Measurements from ENCODE around the gene IRX6. TPM values are rescaled to one million over a fixed set of nuclear protein-coding genes. Genes with fewer than 3 reads are reported as not detected.

IRX6 gene
- total and polyA plus RNA-seq, 2 experiments from 2014 or later: 0.10 TPM; not detected in 1

DNA sequence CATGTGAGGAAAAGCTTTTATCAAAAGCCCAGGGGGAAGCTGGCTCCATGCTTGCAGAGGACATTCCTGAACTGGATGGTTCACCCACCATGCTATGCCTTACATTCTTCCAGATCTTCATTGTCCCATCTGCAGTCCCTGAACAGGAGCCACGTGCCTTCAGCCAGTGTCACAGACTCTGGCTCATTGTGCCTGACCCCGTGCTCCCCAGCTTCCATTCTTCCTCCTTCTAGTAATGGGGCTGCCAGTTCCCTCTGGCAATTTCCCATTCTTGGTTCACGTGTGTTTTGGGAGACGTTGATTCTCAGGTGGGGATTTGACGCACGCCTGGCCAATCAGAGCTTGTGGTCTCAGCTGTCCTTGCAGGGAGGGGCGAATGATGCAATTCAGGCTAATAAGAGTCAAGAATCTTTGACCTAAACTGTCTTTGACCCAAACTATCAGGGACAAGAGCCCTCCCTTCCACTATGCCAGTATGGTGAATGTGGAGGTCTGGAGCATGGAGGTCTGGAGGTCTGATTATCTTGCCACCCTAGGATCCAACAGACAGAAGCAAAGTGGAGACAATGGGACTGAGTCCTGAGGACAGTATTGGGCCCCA, 52.7 kb downstream of the IRX6 start (continued):
- TF ChIP-seq, protein P1, sequence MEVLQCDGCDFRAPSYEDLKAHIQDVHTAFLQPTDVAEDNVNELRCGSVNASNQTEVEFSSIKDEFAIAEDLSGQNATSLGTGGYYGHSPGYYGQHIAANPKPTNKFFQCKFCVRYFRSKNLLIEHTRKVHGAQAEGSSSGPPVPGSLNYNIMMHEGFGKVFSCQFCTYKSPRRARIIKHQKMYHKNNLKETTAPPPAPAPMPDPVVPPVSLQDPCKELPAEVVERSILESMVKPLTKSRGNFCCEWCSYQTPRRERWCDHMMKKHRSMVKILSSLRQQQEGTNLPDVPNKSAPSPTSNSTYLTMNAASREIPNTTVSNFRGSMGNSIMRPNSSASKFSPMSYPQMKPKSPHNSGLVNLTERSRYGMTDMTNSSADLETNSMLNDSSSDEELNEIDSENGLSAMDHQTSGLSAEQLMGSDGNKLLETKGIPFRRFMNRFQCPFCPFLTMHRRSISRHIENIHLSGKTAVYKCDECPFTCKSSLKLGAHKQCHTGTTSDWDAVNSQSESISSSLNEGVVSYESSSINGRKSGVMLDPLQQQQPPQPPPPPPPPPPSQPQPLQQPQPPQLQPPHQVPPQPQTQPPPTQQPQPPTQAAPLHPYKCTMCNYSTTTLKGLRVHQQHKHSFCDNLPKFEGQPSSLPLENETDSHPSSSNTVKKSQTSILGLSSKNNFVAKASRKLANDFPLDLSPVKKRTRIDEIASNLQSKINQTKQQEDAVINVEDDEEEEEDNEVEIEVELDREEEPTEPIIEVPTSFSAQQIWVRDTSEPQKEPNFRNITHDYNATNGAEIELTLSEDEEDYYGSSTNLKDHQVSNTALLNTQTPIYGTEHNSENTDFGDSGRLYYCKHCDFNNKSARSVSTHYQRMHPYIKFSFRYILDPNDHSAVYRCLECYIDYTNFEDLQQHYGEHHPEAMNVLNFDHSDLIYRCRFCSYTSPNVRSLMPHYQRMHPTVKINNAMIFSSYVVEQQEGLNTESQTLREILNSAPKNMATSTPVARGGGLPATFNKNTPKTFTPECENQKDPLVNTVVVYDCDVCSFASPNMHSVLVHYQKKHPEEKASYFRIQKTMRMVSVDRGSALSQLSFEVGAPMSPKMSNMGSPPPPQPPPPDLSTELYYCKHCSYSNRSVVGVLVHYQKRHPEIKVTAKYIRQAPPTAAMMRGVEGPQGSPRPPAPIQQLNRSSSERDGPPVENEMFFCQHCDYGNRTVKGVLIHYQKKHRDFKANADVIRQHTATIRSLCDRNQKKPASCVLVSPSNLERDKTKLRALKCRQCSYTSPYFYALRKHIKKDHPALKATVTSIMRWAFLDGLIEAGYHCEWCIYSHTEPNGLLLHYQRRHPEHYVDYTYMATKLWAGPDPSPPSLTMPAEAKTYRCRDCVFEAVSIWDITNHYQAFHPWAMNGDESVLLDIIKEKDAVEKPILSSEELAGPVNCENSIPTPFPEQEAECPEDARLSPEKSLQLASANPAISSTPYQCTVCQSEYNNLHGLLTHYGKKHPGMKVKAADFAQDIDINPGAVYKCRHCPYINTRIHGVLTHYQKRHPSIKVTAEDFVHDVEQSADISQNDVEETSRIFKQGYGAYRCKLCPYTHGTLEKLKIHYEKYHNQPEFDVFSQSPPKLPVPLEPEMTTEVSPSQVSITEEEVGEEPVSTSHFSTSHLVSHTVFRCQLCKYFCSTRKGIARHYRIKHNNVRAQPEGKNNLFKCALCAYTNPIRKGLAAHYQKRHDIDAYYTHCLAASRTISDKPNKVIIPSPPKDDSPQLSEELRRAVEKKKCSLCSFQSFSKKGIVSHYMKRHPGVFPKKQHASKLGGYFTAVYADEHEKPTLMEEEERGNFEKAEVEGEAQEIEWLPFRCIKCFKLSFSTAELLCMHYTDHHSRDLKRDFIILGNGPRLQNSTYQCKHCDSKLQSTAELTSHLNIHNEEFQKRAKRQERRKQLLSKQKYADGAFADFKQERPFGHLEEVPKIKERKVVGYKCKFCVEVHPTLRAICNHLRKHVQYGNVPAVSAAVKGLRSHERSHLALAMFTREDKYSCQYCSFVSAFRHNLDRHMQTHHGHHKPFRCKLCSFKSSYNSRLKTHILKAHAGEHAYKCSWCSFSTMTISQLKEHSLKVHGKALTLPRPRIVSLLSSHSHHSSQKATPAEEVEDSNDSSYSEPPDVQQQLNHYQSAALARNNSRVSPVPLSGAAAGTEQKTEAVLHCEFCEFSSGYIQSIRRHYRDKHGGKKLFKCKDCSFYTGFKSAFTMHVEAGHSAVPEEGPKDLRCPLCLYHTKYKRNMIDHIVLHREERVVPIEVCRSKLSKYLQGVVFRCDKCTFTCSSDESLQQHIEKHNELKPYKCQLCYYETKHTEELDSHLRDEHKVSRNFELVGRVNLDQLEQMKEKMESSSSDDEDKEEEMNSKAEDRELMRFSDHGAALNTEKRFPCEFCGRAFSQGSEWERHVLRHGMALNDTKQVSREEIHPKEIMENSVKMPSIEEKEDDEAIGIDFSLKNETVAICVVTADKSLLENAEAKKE (CRISPR knock-in tag; IDR thresholded peaks at IDR 0.05): no peak
- no peak for TF ChIP-seq CREB1 (CRISPR knock-in tag; IDR thresholded peaks at IDR 0.05; ENCODE audit: low read depth)

DNA sequence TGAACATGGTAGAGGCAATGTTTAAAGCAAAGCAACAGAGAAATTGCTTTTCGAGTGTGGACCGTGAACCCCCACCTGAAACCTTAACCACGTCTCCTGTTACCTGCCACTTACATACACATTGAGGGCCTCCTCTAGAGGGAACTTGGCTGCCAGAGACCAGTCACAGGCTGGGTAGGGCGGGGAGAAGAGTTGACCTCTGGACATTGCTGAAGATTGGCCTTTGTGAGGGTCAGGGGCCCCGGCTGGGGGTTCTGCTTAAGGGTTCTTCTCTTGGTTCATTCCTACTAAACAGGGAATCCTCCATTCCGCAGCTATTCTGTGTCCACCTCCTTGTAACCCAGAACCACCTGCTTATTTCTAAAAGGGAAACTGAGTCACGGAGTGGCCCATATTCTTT, 53.8 kb downstream of the IRX6 start:
- no peaks in the 10 kb centered on the region for H3K36me3 Mint-ChIP-seq (ENCODE audit: low read depth)
- DNase-seq (ENCODE audit: low spot score) (no peak), ATAC-seq (no peak)
- Histone ChIP-seq H3K4me2 (no peak overlapping the region), H2AFZ (no peak overlapping the region), H3K79me2 (replicated peaks; ENCODE audit: insufficient read depth) (no peaks in the 10 kb centered on the region), H3K4me1 (ENCODE audit: insufficient read depth) (no peaks in the 10 kb centered on the region), H3K27me3 (ENCODE audit: insufficient read depth) (no peaks in the 10 kb centered on the region), H3K9me2 (ENCODE audit: insufficient read depth) (no peaks in the 10 kb centered on the region), H3K4me3 (no peak overlapping the region), H3K27ac (ENCODE audit: low read depth) (no peak overlapping the region), H4K20me1 (replicated peaks; ENCODE audit: insufficient read depth) (no peaks in the 10 kb centered on the region), H3F3A (replicated peaks; ENCODE audit: low read depth) (no peaks in the 10 kb centered on the region), H3K36me3 (ENCODE audit: insufficient read depth) (no peaks in the 10 kb centered on the region)
- H3K9me3 Mint-ChIP-seq: no peaks in the 10 kb centered on the region
- no peak overlapping the region for H3K4me3 Mint-ChIP-seq
- H3K27me3 Mint-ChIP-seq (ENCODE audit: insufficient read depth, low read depth, poor library complexity): no peaks in the 10 kb centered on the region
- peaks cover 14% of the 10 kb centered on the region for H3K4me1 Mint-ChIP-seq
- H3K27ac Mint-ChIP-seq: no peak overlapping the region
- no peak for TF ChIP-seq EZH2phosphoT487 (IDR thresholded peaks at IDR 0.05; ENCODE audit: unreplicated experiment)
- no peak for TF ChIP-seq STAT1 (IDR thresholded peaks at IDR 0.05; ENCODE audit: unreplicated experiment)
- no peak for TF ChIP-seq JUNB (IDR thresholded peaks at IDR 0.05; ENCODE audit: unreplicated experiment)
- TF ChIP-seq, protein P1 (CRISPR knock-in tag; IDR thresholded peaks at IDR 0.05): no peak
- TF ChIP-seq POLR2AphosphoS5 (IDR thresholded peaks at IDR 0.05; ENCODE audit: low read depth): no peak
- no peak for TF ChIP-seq ZNF331 (CRISPR knock-in tag; IDR thresholded peaks at IDR 0.05; ENCODE audit: low read depth)
- no peak for TF ChIP-seq CREB1 (CRISPR knock-in tag; IDR thresholded peaks at IDR 0.05; ENCODE audit: low read depth)
- TF ChIP-seq, protein P2, sequence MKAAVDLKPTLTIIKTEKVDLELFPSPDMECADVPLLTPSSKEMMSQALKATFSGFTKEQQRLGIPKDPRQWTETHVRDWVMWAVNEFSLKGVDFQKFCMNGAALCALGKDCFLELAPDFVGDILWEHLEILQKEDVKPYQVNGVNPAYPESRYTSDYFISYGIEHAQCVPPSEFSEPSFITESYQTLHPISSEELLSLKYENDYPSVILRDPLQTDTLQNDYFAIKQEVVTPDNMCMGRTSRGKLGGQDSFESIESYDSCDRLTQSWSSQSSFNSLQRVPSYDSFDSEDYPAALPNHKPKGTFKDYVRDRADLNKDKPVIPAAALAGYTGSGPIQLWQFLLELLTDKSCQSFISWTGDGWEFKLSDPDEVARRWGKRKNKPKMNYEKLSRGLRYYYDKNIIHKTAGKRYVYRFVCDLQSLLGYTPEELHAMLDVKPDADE (IDR thresholded peaks at IDR 0.05): no peak

All from GM23338 (cell line).